Choroid plexus epithelial cell (primary cell): ENCODE results near the gene RNASE11.

Experiments used
- DNase-seq: peaks from one replicate; pipeline ENCODE4 v3.0.0-alpha.2; 2010; ENCODE audit warnings: low read depth
- H3K4me3 ChIP-seq: 2 replicates; pipeline ENCODE4 v1.5.1; 2011; ENCODE audit warnings: low read depth, mild to moderate bottlenecking, control low read depth, low read length, moderate library complexity
- CTCF ChIP-seq: conservative IDR thresholded peaks from 2 replicates; pipeline ENCODE4 v1.5.1; 2011; ENCODE audit warnings: low read depth, mild to moderate bottlenecking, control low read depth, inconsistent platforms, low read length, moderate library complexity

The RNASE11 gene

GRCh38 chr14:20563971-20564370 lies 23.8 kb downstream of the RNASE11 start:
- no peak overlapping the region for H3K4me3 ChIP-seq
- DNase-seq, result no peak
- no peak for TF ChIP-seq CTCF

- no peak within 1 kb of the TSS for H3K4me3 ChIP-seq
- no peak for TF ChIP-seq CTCF
- DNase-seq, result no peak
These were observed 26.8 kb downstream of the RNASE11 start, which contains the start of gene RNASE9 for GRCh38 chr14:20560961-20561360. Gene RNASE9 (minus strand): TSS chr14:20561047.

GRCh38 chr14:20559461-20559904 lies 28.3 kb downstream of the RNASE11 start:
- no peak for DNase-seq
- no peak for TF ChIP-seq CTCF

GRCh38 chr14:20557212-20557542 lies 30.6 kb downstream of the RNASE11 start:
- no peak overlapping the region for H3K4me3 ChIP-seq
- no peak for DNase-seq
- TF ChIP-seq CTCF, result no peak

More at GRCh38 chr14:20559461-20559904, 28.3 kb downstream of the RNASE11 start:
- H3K4me3 ChIP-seq, result no peak overlapping the region

- DNase-seq, result no peak
- H3K4me3 ChIP-seq, result no peak overlapping the region
- no peak for TF ChIP-seq CTCF
These were observed 31.1 kb downstream of the RNASE11 start for GRCh38 chr14:20556500-20557211.

- no peak overlapping the region for H3K4me3 ChIP-seq
- TF ChIP-seq CTCF, result no peak
- DNase-seq, result no peak
These were observed 32.0 kb downstream of the RNASE11 start for GRCh38 chr14:20555845-20556244.

- no peak for TF ChIP-seq CTCF
These were observed 34.8 kb downstream of the RNASE11 start for GRCh38 chr14:20553024-20553423.

More at GRCh38 chr14:20553024-20553423, 34.8 kb downstream of the RNASE11 start:
- no peak for DNase-seq
- H3K4me3 ChIP-seq, result no peak overlapping the region
